ENCODE measurements around the gene C7.
"Not testable (repeated sequence)": the region's sequence is repeated elsewhere in the genome, so short reads cannot be mapped to it uniquely, and the experiment has no call there.

C7 gene

DNA sequence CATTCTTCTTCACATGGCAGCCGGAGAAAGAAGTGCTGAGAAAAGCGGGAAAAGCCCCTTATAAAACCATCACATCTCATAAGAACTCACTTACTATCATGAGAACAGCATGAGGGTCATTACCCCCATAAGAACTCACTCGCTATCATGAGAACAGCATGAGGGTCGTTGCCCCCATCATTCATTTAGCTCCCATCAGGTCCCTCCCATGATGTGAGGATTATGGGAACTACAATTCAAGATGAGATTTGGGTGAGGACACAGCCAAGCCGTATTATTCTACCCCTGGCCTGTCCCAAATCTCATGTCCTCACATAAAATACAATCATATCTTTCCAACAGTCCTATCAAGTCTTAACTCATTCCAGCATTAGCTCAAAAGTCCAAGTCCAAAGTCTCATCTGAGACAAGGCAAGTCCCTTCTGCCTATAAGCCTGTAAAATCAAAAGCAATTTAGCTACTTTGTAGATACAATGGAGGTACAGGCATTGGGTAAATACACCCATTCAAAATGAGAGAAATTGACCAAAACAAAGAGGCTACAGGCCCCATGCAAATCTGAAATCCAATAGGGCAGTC lies 82.8 kb downstream of the C7 start:
- no peak for DNase-seq

- no peak for DNase-seq
Measured at GRCh38 chr5:40995801-40996586, 86.7 kb downstream of the C7 start.

- no peak for DNase-seq
Measured at GRCh38 chr5:40999142-40999541, 89.8 kb downstream of the C7 start.

- no peak for DNase-seq
Measured at GRCh38 chr5:40999966-41000365, 90.7 kb downstream of the C7 start.

DNA sequence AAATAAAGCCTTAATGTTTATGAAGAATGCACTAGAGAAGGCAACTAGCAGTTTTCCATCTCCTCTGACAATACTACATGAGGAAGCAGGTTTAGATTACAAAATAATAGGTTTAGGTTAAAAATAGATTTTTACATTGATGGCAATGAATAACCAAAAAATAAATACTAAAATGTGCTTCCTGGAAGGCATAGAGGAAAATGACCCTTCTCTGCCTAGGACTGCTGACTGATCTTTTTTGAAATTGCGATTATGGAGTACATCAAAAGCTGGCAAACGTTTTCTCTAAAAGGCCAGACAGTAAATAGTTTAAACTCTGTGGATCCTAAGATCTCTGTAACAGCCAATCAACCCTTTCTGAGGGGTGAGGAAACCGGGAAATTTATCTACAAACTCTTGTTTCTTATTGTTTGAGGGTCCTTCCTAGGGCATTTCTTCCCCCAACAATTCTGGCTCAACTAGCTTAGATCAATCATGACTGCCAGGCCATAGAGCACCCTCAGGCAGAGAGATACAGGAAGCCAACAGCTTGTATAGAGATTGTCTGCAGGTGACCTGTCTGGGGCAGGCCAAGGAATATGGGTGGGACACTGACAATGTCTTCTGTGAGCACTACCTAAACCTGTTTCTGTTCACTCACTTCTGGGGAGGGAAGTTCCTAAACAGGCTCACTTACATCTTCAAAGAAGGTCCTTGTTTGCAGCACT lies 94.5 kb downstream of the C7 start:
- DNase-seq: no peak

DNA sequence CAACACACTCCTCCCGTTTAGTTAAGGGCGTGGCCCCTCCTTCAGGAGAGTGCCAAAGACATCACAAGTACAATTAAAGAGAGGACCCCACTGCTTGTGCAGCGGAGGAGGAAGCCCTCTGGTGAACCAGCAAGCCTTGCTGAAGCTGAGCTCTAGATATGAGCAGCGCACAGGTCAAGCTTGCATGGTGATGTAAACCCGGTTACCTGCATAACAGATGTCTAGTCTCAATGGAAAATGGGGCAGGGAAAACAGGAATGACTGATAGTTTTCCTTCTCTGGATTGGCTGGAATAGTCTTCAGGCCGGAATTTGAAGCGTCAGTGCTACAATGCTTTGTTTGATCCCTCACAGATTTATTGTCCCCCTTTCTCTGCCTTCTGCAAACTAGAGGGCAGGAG lies 95.6 kb downstream of the C7 start:
- DNase-seq: no peak

GRCh38 chr5:41009232-41009631 lies 99.9 kb downstream of the C7 start:
- no peak for DNase-seq

- no peak for DNase-seq
Measured at GRCh38 chr5:41010572-41010971, 101.3 kb downstream of the C7 start.

- DNase-seq: no peak
Measured at GRCh38 chr5:41012318-41012717, 103.0 kb downstream of the C7 start.

DNA sequence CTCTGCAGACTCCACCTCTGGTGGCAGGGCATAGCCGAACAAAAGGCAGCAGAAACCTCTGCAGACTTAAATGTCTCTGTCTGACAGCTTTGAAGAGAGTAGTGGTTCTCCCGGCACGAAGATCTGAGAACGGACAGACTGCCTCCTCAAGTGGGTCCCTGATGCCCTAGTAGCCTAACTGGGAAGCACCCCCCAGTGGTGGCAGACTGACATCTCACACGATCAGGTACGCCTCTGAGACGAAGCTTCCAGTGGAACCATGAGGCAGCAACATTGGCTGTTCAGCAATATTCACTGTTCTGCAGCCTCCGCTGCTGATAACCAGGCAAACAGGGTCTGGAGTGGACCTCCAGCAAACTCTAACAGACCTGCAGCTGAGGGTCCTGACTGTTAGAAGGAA lies 113.3 kb downstream of the C7 start:
- not testable (repeated sequence) for DNase-seq

All from NCI-H2171 (cell line).